Caki2 (cell line): ENCODE data around the gene DND1. TPM values are rescaled to one million over a fixed set of nuclear protein-coding genes. Genes with fewer than 3 reads are reported as not detected.
"Not testable (repeated sequence)": the region's sequence is repeated elsewhere in the genome, so short reads cannot be mapped to it uniquely, and the experiment has no call there.

Experiments used
- DNase-seq: peaks from one replicate; pipeline ENCODE4 v3.0.0-alpha.2; 2015; ENCODE audit warnings: low read depth
- in situ Hi-C: cut with HindIII; loops from 2 replicates; pipeline ENCODE4 v1.10.0; 2016; ENCODE audit warnings: low sequenced_read_pairs, low pct_unique_long_range_greater_than_20kb, mixed read lengths
- total RNA-seq: library from RNA; depleted of rRNA; stranded (reverse); fragments of >200 nt; shearing (Covaris generic); gene quantifications from 2 replicates; pipeline ENCODE4 v1.2.3, GENCODE V29; 2014; ENCODE audit warnings: low replicate concordance; rRNA removed

DND1 gene
- total RNA-seq, 1 experiment from 2014 or later = not detected

- DNase-seq = no peak
- in situ Hi-C loops = no loop called here
Observed at GRCh38 chr5:140634103-140634502, 39.3 kb downstream of the DND1 start.

GRCh38 chr5:140633501-140633900 is 39.9 kb downstream of the DND1 start:
- in situ Hi-C loops = no loop called here
- DNase-seq = no peak

GRCh38 chr5:140633021-140633471 is 40.3 kb downstream of the DND1 start, which contains the start of gene CD14:
Gene CD14 (minus strand): TSS chr5:140633175. CDS start chr5:140633071, 104 bp downstream.
- in situ Hi-C loops = no loop called here
- DNase-seq = no peak

GRCh38 chr5:140632366-140633020 is 40.9 kb downstream of the DND1 start:
- in situ Hi-C loops = no loop called here
- no peak for DNase-seq

DNA sequence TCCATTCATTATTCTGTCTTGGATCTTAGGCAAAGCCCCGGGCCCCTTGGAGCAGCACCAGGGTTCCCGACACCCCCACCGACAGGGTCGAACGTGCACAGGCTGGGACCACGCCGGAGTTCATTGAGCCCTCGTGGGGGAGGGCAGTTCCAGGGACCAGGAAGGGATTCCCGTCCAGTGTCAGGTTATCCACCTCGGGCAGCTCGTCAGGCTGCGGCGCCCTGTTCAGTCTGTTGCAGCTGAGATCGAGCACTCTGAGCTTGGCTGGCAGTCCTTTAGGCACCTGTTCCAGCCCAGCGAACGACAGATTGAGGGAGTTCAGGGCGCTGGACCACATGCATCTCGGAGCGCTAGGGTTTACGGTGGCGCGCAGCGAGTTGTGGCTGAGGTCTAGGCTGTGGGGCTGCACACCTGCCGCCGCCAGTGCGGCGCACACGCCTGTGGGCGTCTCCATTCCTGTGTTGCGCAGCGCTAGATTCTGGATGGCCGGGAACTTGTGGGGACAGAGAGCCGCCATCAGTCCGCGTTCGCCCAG is 41.5 kb downstream of the DND1 start:
- DNase-seq = no peak
- in situ Hi-C loops = no loop called here

DNA sequence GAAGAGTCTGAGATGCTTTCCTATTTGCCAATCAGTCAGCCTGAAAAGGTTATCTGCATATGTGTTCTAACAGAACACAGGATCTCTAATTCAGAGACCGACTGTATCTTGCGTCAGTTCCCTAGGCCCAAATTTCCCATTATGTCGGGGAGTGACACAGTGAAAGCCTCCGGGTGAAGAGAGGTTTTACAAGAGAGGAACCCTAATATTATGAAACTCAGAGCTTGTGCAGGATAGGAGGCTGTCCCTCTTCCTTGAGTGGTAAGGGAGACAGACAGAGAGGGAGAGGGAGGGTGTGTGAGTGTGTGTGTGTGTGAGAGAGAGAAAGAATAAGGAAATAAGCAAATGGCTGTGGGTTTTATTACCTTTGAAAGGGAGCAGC is 42.3 kb downstream of the DND1 start:
- DNase-seq = no peak
- in situ Hi-C loops = no loop called here

GRCh38 chr5:140630292-140631035 is 42.9 kb downstream of the DND1 start:
- in situ Hi-C loops = no loop called here
- no peak for DNase-seq

DNA sequence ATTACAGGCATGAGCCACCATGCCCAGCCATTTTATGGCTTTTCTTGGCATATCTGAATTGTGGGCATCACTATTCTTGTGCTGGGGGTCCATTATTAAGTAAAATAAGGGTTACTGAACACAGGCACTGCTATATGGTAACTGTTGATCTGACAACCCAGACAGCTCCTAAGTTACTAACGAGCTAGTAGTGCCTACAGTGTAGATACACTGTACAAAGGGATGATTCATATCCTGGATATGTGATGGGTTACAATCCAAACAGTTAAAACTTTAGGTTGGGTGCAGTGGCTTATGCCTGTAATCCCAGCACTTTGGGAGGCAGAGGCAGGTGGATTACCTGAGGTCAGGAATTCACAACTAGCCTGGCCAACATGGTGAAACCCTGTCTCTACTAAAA is 44.7 kb downstream of the DND1 start:
- no peak for DNase-seq

DNA sequence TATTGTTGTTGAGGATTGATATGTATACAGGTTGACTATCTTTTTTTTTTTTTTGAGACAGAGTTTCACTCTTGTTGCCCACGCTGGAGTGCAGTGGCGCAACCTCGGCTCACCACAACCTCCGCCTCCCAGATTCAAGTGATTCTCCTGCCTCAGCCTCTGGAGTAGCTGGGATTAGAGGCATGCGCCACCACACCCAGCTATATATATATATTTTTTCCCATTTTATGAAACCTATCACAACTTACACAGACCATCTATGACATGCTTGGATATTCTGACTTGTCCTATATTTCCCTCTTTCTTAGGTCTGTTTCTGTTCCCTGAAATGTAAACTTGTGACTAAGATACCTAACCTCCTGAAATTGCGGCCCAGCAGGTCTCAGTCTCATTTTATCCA is 45.4 kb downstream of the DND1 start:
- in situ Hi-C loops = no loop called here
- no peak for DNase-seq

More for the DNA sequence above, 44.7 kb downstream of the DND1 start:
- in situ Hi-C loops = no loop called here

DNA sequence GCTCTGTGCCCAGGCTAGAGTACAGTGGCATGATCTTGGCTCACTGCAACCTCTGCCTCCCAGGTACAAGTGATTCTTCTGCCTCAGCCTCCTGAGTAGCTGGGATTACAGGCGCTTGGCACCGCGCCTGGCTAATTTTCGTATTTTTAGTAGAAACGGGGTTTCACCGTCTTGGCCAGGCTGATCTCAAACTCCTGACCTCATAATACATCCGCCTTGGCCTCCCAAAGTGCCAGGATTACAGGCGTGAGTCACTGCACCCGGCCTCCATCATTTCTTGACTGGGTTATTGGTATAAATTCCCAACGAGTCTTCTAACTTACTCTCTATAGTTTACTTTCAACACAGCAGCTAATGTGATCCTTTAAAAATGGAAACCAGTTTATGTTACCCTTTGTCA is 48.5 kb downstream of the DND1 start:
- DNase-seq, in situ Hi-C loops: not testable (repeated sequence)

GRCh38 chr5:140623061-140623460 is 50.3 kb downstream of the DND1 start:
- in situ Hi-C loops, DNase-seq: not testable (repeated sequence)

DNA sequence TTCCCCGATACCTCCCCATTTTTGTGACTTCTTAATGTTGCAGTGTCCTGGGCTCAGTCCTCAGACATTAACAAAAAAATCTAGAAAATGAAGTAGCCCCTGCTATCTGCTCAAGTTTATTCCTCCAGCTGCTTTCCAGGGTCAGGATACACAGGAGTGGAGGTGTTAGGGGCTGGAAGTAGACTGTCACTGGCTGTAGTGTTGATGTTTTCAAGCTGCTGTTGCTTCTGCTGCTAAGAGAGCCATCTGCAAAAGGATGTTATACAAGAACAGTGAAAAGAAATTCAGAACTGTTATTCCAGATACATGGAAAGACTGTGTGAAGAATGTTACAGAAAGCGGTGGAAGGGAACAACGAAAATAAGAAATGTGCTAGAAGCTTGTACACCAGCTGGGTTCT is 51.1 kb downstream of the DND1 start:
- no peak for DNase-seq
- in situ Hi-C loops = no loop called here

Other genes with a start within 250 kb of the DND1 start
- gene EIF4EBP3, start 125.9 kb downstream of the DND1 start, total RNA-seq = 1.1 TPM in 1 of 2 replicates, not detected in the other
- 56.0 and 57.8 TPM in 2 replicates for gene SRA1, start 116.1 kb downstream of the DND1 start, total RNA-seq
- gene APBB3, start 109.0 kb downstream of the DND1 start, total RNA-seq = 3.2 and 7.2 TPM in 2 replicates
- gene SLC35A4, start 108.7 kb downstream of the DND1 start, total RNA-seq = 21.3 and 30.5 TPM in 2 replicates
- gene CD14, start 40.4 kb downstream of the DND1 start, total RNA-seq = 0.96 TPM in 1 of 2 replicates, not detected in the other
- 7.9 and 14.0 TPM in 2 replicates for gene TMCO6, start 34.1 kb downstream of the DND1 start, total RNA-seq
- gene NDUFA2, start 25.9 kb downstream of the DND1 start, total RNA-seq = 71.7 and 78.2 TPM in 2 replicates
- gene IK, start 25.7 kb downstream of the DND1 start, total RNA-seq = 36.9 and 57.5 TPM in 2 replicates
- gene WDR55, start 8.7 kb downstream of the DND1 start, total RNA-seq = 26.2 and 30.2 TPM in 2 replicates
- gene HARS1, start 17.8 kb upstream of the DND1 start, total RNA-seq = 50.1 and 61.3 TPM in 2 replicates
- gene HARS2, start 17.9 kb upstream of the DND1 start, total RNA-seq = 30.0 and 41.5 TPM in 2 replicates
- 77.7 and 99.3 TPM in 2 replicates for gene ZMAT2, start 26.9 kb upstream of the DND1 start, total RNA-seq
- gene PCDHA1, start 112.6 kb upstream of the DND1 start, total RNA-seq = not detected in 2 replicates
- not detected in 2 replicates for gene PCDHA2, start 121.3 kb upstream of the DND1 start, total RNA-seq
- 0.10 TPM in 1 of 2 replicates, not detected in the other for gene PCDHA3, start 127.5 kb upstream of the DND1 start, total RNA-seq
- gene PCDHA4, start 133.5 kb upstream of the DND1 start, total RNA-seq = 10.8 and 11.5 TPM in 2 replicates
- 2.5 and 2.8 TPM in 2 replicates for gene PCDHA5, start 148.0 kb upstream of the DND1 start, total RNA-seq
- 0.34 TPM in 1 of 2 replicates, not detected in the other for gene PCDHA6, start 154.4 kb upstream of the DND1 start, total RNA-seq
- 0.10 TPM in 1 of 2 replicates, not detected in the other for gene PCDHA7, start 160.7 kb upstream of the DND1 start, total RNA-seq
- gene PCDHA8, start 167.6 kb upstream of the DND1 start, total RNA-seq = 0.51 TPM in 1 of 2 replicates, not detected in the other
- not detected in 2 replicates for gene PCDHA9, start 174.8 kb upstream of the DND1 start, total RNA-seq
- 0.03 and 0.06 TPM in 2 replicates for gene PCDHA10, start 182.3 kb upstream of the DND1 start, total RNA-seq
- 5.6 TPM in 1 of 2 replicates, not detected in the other for gene PCDHA11, start 195.4 kb upstream of the DND1 start, total RNA-seq
- gene PCDHA12, start 201.7 kb upstream of the DND1 start, total RNA-seq = not detected in 2 replicates
- gene PCDHA13, start 208.5 kb upstream of the DND1 start, total RNA-seq = not detected in 2 replicates